AG04450 (cell line): Measurements from ENCODE around the gene FRMD4B. TPM values are rescaled to one million over a fixed set of nuclear protein-coding genes. Genes with fewer than 3 reads are reported as not detected.

Source experiments
- CTCF ChIA-PET: fragments of 300-600, 350-600 bp; formaldehyde crosslinking; extraction: SDS; loops from one replicate; lab custom pipeline; 2022; ENCODE audit warnings: antibody characterized with exemption, inconsistent platforms; lab: Charles Lee
- POLR2A ChIA-PET: fragments of 350-600 bp; formaldehyde crosslinking; extraction: SDS; loops from one replicate; lab custom pipeline; 2021; ENCODE audit warnings: antibody characterized with exemption, inconsistent platforms; lab: Yijun Ruan, JAX
- DNase-seq: peaks from one replicate; pipeline ENCODE4 v3.0.0-alpha.2; 2011; ENCODE audit warnings: low read depth, low spot score
- H3K27ac ChIP-seq: one replicate; pipeline ENCODE4 v1.5.1; 2012; ENCODE audit warnings: low read depth, low read length, control low read depth
- H3K27me3 ChIP-seq: one replicate; pipeline ENCODE4 v1.6.0; 2012; ENCODE audit warnings: low read length; ENCODE audit not compliant: control insufficient read depth, insufficient read depth
- H3K4me3 ChIP-seq: 2 replicates; pipeline ENCODE4 v1.5.1; 2011; ENCODE audit warnings: mild to moderate bottlenecking, low read depth, low read length, control low read depth
- H3K9me3 ChIP-seq: 2 replicates; pipeline ENCODE4 v1.5.1; 2012; ENCODE audit warnings: low read length; ENCODE audit not compliant: control insufficient read depth, insufficient read depth
- CTCF ChIP-seq: IDR thresholded peaks from 2 replicates; pipeline ENCODE4 v1.5.1; 2011; ENCODE audit warnings: low read depth, low read length, control low read depth, inconsistent platforms
- polyA plus RNA-seq: library from polyadenylated mRNA; depleted of rRNA; stranded (reverse); fragments of >200 nt; gene quantifications from 2 replicates; pipeline ENCODE4 v1.2.3, GENCODE V29; 2011

Gene FRMD4B
- polyA plus RNA-seq, 1 experiment = 0.09 TPM

- no peak overlapping the region for H3K4me3 ChIP-seq
- DNase-seq = no peak
- POLR2A ChIA-PET = no interaction called here
- H3K27ac ChIP-seq = no peak overlapping the region
- no peaks in the 10 kb centered on the region for H3K27me3 ChIP-seq
- no peak for TF ChIP-seq CTCF
- H3K9me3 ChIP-seq = no peaks in the 10 kb centered on the region
- CTCF ChIA-PET = interaction anchor here (4.3 kb wide), 1 partner anchor 14 kb away, joined by 34 read pairs; no protein-coding TSS in a partner anchor
Measured at GRCh38 chr3:69319652-69320051, 66.2 kb downstream of the FRMD4B start.

- no peak for TF ChIP-seq CTCF
- Histone ChIP-seq H3K27ac (no peak overlapping the region), H3K4me3 (no peak overlapping the region), H3K9me3 (no peaks in the 10 kb centered on the region), H3K27me3 (no peaks in the 10 kb centered on the region)
- ChIA-PET CTCF (interaction anchor here (4.3 kb wide), 1 partner anchor 13 kb away, joined by 34 read pairs; no protein-coding TSS in a partner anchor), POLR2A (no interaction called here)
- no peak for DNase-seq
Measured at GRCh38 chr3:69318410-69318809, 67.5 kb downstream of the FRMD4B start.

GRCh38 chr3:69313251-69313650 lies 72.6 kb downstream of the FRMD4B start:
- CTCF ChIA-PET = interaction anchor here (0.5 to 10.2 kb wide), 2 partner anchors 153 to 193 kb away, joined by 3 to 368 read pairs; no protein-coding TSS in a partner anchor
- TF ChIP-seq CTCF = no peak

GRCh38 chr3:69309814-69310213 lies 76.1 kb downstream of the FRMD4B start:
- DNase-seq = no peak
- TF ChIP-seq CTCF = peak; percentile 45
- POLR2A ChIA-PET = no interaction called here
- Histone ChIP-seq H3K27me3 (peaks cover 4% of the 10 kb centered on the region), H3K9me3 (no peaks in the 10 kb centered on the region), H3K4me3 (no peak overlapping the region), H3K27ac (no peak overlapping the region)
- CTCF ChIA-PET = interaction anchor here (0.5 to 10.2 kb wide), 5 partner anchors 11 to 810 kb away, joined by 3 to 368 read pairs (median 7); no protein-coding TSS in a partner anchor

More at GRCh38 chr3:69313251-69313650, 72.6 kb downstream of the FRMD4B start:
- H3K9me3 ChIP-seq = no peaks in the 10 kb centered on the region
- H3K27me3 ChIP-seq = peaks cover 4% of the 10 kb centered on the region
- H3K4me3 ChIP-seq = no peak overlapping the region
- no peak for DNase-seq
- H3K27ac ChIP-seq = no peak overlapping the region
- POLR2A ChIA-PET = no interaction called here

- H3K9me3 ChIP-seq = no peaks in the 10 kb centered on the region
- peak; percentile 97 for TF ChIP-seq CTCF
- H3K27ac ChIP-seq = no peak overlapping the region
- POLR2A ChIA-PET = interaction anchor here (0.7 kb wide), 1 partner anchor 191 kb away, joined by 3 read pairs; no protein-coding TSS in a partner anchor
- no peak overlapping the region for H3K4me3 ChIP-seq
- CTCF ChIA-PET = interaction anchor here (0.6 to 10.2 kb wide), 75 partner anchors 9 to 724 kb away, joined by 3 to 368 read pairs (median 4); partner anchors contain the start of gene LMOD3
- DNase-seq = peak; percentile 67
- H3K27me3 ChIP-seq = no peaks in the 10 kb centered on the region
Measured at GRCh38 chr3:69306239-69307185, 79.4 kb downstream of the FRMD4B start.
